HepG2 (cell line): ENCODE measurements around the gene SLC2A5. TPM values are rescaled to one million over a fixed set of nuclear protein-coding genes. Genes with fewer than 3 reads are reported as not detected.

Source experiments
- BHLHE40 ChIP-seq: IDR thresholded peaks from 2 replicates; pipeline ENCODE4 v1.6.1; 2011; ENCODE audit warnings: low read length, improper control_type of control experiment
- FOXK1 ChIP-seq: sonication (generic); formaldehyde crosslinking; IDR thresholded peaks from 2 replicates; pipeline ENCODE4 v1.4.0; 2020; ENCODE audit warnings: low read depth, missing genetic modification reagents, borderline replicate concordance
- HOXA5 ChIP-seq: sonication (generic); formaldehyde crosslinking; IDR thresholded peaks from 2 replicates; pipeline ENCODE4 v1.4.0; 2020; ENCODE audit warnings: missing genetic modification reagents
- NCOA1 ChIP-seq: sonication (generic); formaldehyde crosslinking; IDR thresholded peaks from 2 replicates; pipeline ENCODE4 v1.9.0; 2021; ENCODE audit warnings: missing genetic modification reagents
- XRCC5 ChIP-seq: fragments of 200-400 bp; formaldehyde crosslinking; optimal IDR thresholded peaks from 2 replicates; pipeline ENCODE3; 2017; ENCODE audit warnings: mild to moderate bottlenecking, low read length
- ZNF660 ChIP-seq: sonication (generic); formaldehyde crosslinking; IDR thresholded peaks from 2 replicates; pipeline ENCODE4 v1.5.1; 2020; ENCODE audit warnings: mild to moderate bottlenecking, low read depth, missing genetic modification reagents, borderline replicate concordance
- ZNF775 ChIP-seq: sonication (generic); formaldehyde crosslinking; IDR thresholded peaks from 2 replicates; pipeline ENCODE4 v1.4.0; 2020; ENCODE audit warnings: missing genetic modification reagents, mild to moderate bottlenecking, moderate library complexity, borderline replicate concordance
- polyA plus RNA-seq, 8 experiments: library from polyadenylated mRNA; depleted of rRNA in 3 of 8; stranded (reverse) in 7 of 8; unstranded in 1 of 8; fragments of >200 nt; fragmentation: Illumina TruSeq in 4 of 8; extraction: Trizol in 4 of 8; gene quantifications; 2 replicates each; pipeline versions ENCODE4 v1.2.1 to v1.2.3, GENCODE V29; 2011 to 2016; ENCODE audit warnings: low read depth in 4 of 8, missing spikeins in 1 of 8, mixed read lengths in 1 of 8; ENCODE audit not compliant: insufficient read depth in 1 of 8
- total RNA-seq, 5 experiments: library from RNA; depleted of rRNA; stranded (reverse); fragments of >200 nt; fragmentation: Illumina TruSeq; extraction: Trizol; gene quantifications; 2 replicates each; pipeline ENCODE4 v1.2.3, GENCODE V29; 2016; ENCODE audit warnings: low read depth in 1 of 5
- TF ChIP-seq, protein P1 (sequence below), 2 experiments: fragments of 450-650 bp in 1 of 2; sonication (generic) in 1 of 2; formaldehyde crosslinking; IDR thresholded peaks; 2 replicates each; pipeline versions ENCODE4 v1.5.0 to v1.8.0; 2020 to 2022; ENCODE audit warnings: mild to moderate bottlenecking in 1 of 2, missing genetic modification reagents in 1 of 2
- TF ChIP-seq, protein P2 (sequence below): sonication (generic); formaldehyde crosslinking; IDR thresholded peaks from 2 replicates; pipeline ENCODE4 v1.5.1; 2020; ENCODE audit warnings: missing genetic modification reagents, mild to moderate bottlenecking, borderline replicate concordance
- TF ChIP-seq, protein P3 (sequence below): sonication (generic); formaldehyde crosslinking; IDR thresholded peaks from 2 replicates; pipeline ENCODE4 v1.8.1; 2023; ENCODE audit warnings: mild to moderate bottlenecking, missing genetic modification reagents
- TF ChIP-seq, protein P4 (sequence below): sonication (generic); formaldehyde crosslinking; IDR thresholded peaks from 2 replicates; pipeline ENCODE4 v1.4.0; 2020; ENCODE audit warnings: missing genetic modification reagents, borderline replicate concordance

The SLC2A5 gene
- total and polyA plus RNA-seq, 2 of the 13 experiments (the other 11 are each of a cell fraction or from before 2014, with no cell fraction given), result 0.04 to 0.54 TPM

DNA sequence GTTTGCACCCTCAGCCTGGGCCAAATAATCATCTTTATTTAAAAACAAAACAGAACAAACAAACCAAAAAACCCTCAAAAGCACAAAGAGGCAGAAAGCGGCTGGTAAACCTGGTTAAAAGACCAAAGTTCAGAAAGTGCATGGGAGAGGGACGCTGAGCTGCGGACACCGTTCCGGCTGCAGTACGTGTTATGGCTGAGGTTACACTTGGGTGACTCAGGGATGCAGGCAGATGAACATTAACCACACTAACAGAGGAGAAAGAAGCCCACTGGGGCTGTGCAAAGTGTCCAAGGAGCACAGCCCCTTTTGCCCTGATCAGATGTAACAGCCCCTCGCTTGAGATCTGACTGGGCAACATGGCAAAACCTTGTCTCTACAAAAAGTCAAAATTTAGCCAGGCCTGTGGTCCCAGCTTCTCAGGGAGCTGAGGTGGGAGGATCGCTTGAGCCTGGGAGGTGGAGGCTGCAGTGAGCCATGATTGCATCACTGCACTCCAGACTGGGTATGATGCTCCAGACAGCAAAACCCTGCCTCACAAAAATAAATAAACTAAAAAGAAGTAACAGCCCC, 31.1 kb upstream of the SLC2A5 start (continued):
- TF ChIP-seq, protein P1, sequence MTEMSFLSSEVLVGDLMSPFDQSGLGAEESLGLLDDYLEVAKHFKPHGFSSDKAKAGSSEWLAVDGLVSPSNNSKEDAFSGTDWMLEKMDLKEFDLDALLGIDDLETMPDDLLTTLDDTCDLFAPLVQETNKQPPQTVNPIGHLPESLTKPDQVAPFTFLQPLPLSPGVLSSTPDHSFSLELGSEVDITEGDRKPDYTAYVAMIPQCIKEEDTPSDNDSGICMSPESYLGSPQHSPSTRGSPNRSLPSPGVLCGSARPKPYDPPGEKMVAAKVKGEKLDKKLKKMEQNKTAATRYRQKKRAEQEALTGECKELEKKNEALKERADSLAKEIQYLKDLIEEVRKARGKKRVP (CRISPR knock-in tag; IDR thresholded peaks at IDR 0.05), result peak in 1 of 2 experiments; percentile 68; a peak in 2 of 4 replicates
- TF ChIP-seq ZNF660 (CRISPR knock-in tag) (no peak), FOXK1 (CRISPR knock-in tag) (no peak), BHLHE40 (no peak), ZNF775 (CRISPR knock-in tag) (no peak), HOXA5 (CRISPR knock-in tag) (peak; percentile 37; the same call in 1 of the 2 replicates), XRCC5 (peak; percentile 35), NCOA1 (CRISPR knock-in tag) (no peak)
- TF ChIP-seq, protein P2, sequence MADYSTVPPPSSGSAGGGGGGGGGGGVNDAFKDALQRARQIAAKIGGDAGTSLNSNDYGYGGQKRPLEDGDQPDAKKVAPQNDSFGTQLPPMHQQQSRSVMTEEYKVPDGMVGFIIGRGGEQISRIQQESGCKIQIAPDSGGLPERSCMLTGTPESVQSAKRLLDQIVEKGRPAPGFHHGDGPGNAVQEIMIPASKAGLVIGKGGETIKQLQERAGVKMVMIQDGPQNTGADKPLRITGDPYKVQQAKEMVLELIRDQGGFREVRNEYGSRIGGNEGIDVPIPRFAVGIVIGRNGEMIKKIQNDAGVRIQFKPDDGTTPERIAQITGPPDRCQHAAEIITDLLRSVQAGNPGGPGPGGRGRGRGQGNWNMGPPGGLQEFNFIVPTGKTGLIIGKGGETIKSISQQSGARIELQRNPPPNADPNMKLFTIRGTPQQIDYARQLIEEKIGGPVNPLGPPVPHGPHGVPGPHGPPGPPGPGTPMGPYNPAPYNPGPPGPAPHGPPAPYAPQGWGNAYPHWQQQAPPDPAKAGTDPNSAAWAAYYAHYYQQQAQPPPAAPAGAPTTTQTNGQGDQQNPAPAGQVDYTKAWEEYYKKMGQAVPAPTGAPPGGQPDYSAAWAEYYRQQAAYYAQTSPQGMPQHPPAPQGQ (CRISPR knock-in tag), result no peak
- TF ChIP-seq, protein P3, sequence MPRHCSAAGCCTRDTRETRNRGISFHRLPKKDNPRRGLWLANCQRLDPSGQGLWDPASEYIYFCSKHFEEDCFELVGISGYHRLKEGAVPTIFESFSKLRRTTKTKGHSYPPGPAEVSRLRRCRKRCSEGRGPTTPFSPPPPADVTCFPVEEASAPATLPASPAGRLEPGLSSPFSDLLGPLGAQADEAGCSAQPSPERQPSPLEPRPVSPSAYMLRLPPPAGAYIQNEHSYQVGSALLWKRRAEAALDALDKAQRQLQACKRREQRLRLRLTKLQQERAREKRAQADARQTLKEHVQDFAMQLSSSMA (CRISPR knock-in tag), result no peak
- TF ChIP-seq, protein P4, sequence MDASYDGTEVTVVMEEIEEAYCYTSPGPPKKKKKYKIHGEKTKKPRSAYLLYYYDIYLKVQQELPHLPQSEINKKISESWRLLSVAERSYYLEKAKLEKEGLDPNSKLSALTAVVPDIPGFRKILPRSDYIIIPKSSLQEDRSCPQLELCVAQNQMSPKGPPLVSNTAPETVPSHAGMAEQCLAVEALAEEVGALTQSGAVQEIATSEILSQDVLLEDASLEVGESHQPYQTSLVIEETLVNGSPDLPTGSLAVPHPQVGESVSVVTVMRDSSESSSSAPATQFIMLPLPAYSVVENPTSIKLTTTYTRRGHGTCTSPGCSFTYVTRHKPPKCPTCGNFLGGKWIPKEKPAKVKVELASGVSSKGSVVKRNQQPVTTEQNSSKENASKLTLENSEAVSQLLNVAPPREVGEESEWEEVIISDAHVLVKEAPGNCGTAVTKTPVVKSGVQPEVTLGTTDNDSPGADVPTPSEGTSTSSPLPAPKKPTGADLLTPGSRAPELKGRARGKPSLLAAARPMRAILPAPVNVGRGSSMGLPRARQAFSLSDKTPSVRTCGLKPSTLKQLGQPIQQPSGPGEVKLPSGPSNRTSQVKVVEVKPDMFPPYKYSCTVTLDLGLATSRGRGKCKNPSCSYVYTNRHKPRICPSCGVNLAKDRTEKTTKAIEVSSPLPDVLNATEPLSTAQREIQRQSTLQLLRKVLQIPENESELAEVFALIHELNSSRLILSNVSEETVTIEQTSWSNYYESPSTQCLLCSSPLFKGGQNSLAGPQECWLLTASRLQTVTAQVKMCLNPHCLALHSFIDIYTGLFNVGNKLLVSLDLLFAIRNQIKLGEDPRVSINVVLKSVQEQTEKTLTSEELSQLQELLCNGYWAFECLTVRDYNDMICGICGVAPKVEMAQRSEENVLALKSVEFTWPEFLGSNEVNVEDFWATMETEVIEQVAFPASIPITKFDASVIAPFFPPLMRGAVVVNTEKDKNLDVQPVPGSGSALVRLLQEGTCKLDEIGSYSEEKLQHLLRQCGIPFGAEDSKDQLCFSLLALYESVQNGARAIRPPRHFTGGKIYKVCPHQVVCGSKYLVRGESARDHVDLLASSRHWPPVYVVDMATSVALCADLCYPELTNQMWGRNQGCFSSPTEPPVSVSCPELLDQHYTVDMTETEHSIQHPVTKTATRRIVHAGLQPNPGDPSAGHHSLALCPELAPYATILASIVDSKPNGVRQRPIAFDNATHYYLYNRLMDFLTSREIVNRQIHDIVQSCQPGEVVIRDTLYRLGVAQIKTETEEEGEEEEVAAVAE, result no peak
- TF ChIP-seq, all 625 proteins: peak for 135
